NCI-H2196 treated with DMSO at 0.1 percent for 48 hours (cell line): ENCODE data around the gene IZUMO4.

ENCODE experiments used
- DNase-seq: peaks from one replicate; lab custom pipeline; 2025; ENCODE audit not compliant: unreplicated experiment; lab: John Stamatoyannopoulos, UW

The IZUMO4 gene

DNA sequence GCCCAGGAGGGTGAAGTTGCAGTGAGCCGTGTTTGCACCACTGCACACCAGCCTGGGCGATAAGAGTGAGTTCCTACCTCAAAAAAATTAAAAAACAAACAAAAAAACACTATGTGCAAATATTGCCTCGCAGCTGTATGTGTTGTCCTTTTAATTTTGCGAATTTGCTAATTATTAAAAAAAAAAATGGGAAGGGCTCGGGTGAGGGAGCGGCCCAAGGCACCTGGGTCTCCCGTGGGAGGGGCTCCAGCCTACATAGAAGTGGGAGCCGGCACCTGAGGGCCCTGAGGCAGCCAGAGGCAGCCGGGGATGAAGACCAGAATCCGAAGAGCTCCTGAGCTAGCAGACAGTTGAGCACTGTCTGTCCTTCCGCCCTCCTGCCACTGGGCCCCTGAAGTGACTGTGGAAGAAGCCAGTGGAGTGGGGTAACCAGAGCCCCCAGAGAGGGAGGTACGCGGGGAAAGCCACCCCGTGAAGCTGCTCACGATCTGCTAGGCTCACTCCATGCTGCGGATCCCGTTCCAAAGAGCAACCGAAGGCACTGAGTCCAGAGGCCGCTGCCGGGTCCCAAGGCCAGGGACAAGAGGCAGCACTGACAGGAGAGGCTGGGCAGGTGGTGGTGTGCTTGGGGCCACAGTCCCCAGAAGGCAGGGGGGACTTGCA, 6.5 kb downstream of the IZUMO4 start:
- DNase-seq, result no peak

DNA sequence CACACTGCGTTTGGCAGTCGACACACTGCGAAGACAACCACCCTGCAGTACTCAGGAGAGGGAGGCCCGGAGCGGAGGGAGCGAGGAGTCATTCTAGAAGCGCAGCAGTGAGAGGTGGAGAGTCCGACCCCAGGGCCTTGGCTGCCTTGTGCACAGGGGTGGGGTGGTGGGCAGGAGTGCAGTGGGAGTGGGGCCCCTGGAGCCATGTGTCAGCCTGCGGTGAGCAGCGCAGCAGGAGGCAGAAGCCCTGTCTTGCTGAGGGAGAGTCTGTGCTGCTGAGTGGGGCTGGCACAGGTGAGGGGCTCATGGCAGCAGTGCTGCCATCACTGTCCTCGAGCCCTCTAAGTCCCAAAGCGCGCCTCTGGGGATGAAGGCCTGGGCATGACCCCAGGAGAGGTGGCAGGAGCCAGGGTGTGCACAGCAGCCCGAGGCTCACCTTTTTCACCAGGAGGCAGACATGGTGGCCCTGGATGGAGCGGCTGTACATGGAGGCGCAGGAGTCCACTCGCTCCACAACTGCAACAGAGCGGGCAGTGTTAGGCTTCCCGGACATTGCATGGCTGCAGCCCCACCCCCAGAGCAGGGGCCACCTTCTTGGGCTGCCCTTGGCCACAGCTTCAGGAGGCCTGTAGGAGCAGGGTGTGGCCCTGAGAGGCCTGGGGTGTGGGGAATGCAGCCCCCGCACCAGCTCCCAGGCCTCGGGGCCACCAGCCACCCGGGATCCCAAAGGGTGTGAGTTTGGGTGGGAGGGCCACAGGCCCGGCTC, 11.7 kb downstream of the IZUMO4 start:
- DNase-seq, result no peak

DNA sequence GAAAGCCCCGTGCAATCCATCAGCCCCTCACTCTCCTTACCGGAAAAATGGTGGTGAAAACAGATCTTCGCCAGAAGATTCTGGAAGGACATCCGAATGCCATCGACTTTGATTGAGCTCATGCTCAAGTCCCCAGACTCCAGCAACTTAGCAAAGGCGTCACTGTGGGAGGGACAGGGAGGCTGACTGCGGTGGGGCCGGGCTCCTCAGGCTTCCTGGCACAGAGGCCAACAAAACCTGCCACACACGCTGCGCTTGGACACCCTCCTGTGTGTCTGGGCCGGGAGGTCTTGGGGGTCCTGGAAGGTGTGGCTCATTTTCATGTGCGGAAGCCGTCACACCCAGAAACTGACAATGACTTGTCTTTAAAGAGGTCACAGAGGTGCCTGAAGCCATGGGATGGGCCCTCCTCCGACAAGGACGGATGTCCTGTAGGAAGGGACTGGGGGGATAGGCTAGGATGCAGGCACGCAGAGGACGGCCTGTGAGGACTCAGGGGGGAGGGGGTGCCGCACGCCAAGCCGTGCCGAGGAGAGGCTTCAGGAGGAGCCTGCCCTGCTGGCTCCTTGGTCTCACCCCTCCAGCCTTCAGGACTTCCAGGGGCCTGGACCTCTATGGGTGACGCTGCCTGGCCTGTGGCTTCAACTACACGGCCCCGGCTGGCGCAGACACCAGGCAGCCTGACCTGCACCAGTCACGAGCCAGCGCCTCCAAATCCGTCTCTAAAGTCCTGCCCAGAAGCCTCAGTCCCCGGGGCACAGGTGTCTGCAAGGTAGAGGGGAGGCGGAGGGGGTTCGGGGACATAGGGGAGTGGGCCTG, 12.5 kb downstream of the IZUMO4 start:
- DNase-seq, result no peak

DNA sequence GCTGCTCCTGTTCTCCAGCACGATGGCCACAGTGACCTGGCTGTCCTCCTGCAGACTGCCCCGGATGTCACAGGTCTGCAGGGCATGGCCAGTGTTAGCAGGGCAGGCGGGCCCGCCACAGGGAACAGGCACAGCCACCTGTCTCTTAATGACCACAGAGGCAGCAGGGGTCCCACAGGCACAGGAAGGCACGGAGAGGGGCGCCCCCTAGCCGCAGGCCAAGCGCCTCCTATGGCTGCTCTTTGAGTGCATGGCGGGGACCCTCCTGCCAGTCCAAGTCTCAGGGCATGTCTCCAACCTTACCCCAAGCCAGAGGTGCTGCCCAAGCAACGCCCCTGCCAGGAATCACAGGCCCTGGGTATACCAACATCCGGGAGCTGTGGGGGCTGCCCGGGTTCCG, 14.1 kb downstream of the IZUMO4 start:
- no peak for DNase-seq

DNA sequence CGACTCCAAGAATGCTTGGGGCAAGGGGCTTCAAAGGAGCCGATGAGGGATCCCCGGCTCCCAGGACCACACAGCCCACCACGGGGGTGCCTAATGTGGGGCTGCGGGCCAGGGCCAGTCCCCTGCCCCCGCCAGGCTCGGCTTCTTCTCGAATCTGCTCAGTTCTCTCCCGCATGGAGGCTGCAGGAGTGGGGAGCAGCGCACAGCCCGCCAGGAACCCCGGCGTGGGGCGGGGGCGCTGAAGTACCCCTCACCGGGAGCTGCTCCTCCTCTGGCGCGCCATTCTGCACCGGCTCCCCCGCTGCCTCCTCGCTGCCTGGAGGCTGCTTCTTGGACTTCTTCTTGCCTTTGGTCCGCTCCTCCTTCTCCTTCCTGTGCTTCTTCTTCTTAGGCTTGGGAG, 14.7 kb downstream of the IZUMO4 start:
- no peak for DNase-seq

DNA sequence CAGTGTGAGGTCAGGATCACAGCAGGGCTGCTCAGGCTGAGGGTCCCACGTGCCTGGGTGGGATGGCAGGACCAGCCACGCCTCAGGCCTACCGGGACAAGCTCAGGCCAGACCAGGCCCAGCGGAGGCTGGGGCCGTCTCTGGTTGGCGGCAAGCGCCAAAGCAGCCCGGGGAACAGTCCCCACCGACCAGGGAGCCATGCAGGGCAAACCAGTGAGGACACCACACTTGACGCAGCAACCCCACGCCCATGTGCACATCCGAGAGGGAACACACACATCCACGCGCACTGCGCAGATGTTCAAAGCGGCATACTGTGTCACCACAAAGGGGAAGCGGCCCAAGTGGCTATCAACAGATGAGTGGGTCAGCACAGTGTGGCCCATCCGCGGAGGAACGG, 15.2 kb downstream of the IZUMO4 start:
- DNase-seq, result no peak

DNA sequence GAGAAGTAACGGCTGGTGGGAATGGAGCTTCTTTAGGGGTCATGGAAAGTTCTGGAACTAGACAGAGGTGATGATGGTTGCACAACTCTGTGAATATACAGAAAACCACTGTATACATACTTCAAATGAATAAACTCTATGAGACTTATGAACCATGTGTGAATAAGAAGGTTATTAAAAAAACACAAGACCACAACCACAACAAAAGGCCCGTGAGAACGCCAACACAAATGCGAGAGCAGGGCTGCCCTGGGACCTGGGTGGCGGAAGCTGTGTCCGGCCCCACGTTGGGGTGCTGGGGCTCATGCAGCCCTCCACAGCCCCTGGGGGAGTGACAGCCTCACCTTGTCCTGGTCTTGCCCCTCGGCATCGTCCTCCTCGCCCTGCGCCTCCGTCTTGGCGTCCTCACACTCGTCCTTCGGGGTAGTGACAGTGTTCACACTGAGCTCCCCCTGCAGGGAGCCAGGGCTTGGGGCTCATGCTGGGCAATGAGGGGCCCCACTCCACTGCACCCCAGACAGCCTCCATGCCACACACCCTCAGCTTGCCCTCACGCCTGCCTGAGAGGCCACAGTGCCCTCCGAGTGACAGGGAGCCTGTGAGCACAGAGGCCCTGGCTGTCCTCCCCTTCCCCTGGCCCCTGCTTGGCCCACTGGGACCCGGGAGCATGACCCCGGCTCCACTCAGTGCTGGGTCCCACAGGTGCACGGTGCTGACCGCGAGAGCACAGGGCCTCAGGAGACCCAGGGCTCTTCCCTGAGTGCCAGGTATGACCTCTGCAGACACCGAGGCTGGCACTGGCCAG, 16.0 kb downstream of the IZUMO4 start:
- no peak for DNase-seq

DNA sequence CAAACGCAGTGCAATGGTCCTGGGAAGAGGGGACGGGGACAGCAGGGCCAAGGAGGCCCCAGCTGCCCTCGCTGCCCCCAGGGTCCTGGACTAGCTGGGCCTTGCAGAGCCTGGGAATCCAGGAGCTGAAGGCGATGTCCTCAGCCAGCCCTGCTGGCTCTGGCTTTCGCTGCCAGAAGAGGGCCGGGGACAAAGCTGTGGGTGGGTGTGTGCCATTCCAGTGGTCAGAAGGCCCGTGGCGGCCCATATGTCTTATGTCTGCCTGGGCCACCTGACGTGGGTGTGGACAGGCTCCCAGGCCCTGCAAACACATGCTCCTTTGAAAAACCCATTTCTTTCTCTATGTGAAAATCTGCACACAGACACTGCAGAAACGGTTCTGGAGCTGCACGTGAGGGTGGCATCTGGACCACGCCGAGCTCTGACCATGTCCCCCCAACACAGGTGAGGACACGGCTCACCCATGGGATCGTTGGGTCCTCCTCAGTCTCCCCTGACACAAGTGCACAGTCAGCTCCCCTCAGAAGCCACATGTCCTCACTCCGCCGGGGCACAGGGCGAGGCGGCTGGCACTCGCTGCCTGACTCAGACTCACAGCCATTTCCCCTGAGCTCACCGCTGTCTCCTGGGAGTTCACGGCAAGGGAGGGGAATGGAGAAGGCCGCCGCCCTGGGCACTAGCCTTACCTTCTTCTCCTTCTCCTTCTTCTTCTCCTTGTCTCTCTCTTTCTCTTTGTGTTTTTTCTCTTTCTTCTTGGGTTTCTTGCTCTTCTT, 16.9 kb downstream of the IZUMO4 start:
- DNase-seq, result no peak

DNA sequence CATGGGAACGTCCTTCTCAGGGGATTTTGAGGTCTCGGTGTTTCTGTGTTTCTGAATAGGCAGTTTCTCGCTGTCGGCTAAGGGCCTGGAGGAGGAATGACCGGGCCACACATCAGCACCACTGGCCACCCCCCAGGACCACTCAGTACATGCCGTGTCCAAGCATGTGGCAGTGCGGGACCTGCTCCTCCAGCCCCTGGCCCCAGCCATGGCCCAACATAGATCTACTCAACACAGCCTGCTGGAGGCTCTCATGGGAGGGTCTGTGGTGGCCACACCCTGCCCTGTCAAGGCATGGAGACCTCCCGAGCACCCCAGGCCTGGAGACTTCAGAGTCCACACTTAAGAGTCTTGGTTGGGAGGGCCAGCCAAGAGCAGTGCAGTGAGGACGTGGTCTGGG, 17.5 kb downstream of the IZUMO4 start:
- no peak for DNase-seq

DNA sequence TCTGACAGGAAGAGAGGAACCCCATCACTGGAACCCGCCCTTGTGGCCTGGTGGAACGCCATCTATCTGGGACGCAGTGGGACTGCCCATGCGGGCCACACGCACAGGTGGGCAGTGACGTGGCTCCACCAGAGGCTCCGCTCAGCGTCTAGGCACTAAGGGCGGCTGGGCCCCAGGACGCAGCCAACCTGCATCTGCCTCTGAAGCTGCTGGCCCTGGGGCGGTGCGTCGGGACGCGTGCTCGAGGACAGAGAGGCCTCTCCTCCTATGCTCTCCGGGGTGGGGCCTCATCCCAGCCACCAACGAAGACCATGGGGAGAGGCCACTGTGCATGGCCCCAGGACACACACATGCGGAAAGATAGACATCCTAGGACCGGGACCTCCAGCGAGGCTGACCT, 18.1 kb downstream of the IZUMO4 start:
- no peak for DNase-seq

DNA sequence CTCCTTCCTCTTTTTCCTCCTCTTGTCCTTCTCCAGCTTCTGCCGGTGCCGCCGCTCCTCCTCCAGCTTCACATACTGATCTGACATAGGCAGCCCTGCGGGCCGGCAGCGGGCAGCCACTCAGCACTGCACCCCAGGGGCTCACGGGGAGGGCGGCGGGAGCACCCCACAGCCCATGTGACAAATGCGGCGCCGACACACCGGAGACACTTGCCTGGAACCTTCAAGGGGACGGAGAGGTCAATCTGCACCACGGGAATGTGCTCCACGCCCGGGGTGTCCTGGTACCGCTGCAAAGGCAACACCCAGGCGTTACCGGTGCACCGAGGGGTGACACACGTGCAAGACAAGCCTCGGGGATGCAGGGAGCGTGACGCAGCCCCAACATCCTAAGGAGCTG, 18.6 kb downstream of the IZUMO4 start:
- DNase-seq, result no peak

DNA sequence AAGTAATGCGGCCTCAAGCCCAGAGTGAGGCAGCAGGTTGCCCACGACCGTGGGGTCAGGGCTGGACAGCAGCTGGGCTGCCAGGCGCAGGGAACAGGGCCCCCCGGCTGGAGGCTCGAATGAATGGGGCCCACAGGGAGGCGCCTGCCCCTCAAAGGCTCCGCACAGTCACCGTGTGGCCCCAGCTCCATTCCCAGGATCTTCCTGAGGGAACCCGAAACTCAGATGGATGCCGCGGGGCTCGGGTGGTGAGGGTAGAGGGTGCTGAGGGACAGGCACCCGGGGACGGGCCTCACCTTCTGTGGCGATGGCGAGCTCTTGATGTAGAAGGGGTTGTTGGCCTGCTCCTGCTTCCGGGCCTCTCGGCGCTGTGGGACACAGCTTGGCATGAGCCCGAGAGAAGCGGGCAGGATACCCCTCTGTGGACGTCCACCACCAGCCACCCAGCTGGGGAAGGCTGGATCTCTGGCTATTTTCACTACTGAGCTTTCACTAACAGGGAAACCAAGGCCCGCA, 19.3 kb downstream of the IZUMO4 start:
- no peak for DNase-seq

DNA sequence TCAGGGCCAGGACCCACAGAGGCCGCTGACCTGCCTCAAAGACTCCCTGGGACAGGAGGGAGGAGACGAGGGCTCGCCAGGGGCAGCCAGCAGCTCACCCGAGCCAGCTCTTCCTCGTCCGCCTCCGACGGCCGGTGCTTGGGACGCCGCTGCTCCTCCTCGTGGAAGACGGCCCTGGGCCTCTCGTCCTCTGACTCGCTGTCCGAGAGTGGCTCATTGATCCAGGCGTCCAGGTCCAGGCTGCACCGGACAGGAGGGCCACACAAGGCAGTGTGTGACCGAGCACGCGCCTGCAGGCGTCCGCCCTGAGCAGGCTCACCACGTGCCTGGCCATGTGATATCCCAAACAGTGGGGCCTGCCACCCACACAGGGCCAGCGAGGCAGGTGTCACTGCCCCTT, 19.8 kb downstream of the IZUMO4 start:
- DNase-seq, result no peak

DNA sequence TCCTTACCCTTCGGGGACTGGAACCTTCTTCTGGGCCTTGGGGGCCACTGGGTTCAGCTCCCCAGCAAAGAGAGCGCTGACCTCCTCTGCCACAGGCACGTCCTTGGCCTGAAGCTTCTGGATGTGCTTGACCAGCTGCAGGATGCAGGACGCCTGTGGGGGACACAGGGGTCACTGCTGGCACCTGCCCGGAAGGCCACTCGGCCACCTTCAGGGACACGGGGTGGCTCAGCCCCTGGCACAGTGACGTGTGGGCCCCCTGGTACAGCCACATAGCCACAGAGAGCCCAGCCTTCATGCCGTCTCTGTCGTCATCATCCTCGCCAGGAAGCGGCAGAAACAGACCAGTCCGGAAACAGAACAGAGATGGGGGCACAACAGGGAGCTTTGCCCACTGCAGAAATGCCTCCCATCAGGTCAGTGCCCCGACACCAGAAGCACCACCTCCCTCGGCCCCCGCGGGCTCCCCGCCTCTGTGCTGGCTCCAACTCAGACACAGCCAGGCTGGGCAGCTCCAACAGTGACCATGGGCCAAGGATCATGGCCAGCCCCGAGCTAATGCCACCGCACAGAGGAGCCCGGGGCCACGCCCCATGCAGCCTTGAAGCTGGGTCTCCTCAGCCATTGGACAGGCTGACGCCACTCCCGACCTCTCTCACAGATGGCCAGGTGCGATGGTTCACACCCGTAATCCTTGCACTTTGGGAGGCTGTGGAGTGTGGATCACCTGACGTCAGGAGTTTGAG, 20.7 kb downstream of the IZUMO4 start:
- no peak for DNase-seq

DNA sequence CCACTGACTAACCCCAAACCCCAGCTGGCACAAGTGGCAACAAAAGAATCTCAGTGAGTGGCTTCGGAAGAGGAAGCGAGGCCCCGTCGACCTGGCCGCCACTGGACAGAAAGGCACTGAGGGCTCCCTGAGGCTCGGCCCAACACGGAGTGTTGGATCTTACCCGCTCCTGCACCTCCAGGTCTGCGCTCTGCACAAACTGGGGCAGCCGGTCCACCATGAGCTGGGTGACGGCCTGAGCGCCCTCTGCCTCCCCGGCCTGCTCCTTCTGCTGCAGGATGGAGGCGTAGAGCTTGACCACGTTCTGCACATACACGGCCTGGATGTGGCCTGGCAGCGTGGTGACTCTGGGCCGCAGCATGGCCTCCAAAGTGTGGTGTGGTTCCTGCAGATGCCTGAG, 21.7 kb downstream of the IZUMO4 start:
- DNase-seq, result no peak

DNA sequence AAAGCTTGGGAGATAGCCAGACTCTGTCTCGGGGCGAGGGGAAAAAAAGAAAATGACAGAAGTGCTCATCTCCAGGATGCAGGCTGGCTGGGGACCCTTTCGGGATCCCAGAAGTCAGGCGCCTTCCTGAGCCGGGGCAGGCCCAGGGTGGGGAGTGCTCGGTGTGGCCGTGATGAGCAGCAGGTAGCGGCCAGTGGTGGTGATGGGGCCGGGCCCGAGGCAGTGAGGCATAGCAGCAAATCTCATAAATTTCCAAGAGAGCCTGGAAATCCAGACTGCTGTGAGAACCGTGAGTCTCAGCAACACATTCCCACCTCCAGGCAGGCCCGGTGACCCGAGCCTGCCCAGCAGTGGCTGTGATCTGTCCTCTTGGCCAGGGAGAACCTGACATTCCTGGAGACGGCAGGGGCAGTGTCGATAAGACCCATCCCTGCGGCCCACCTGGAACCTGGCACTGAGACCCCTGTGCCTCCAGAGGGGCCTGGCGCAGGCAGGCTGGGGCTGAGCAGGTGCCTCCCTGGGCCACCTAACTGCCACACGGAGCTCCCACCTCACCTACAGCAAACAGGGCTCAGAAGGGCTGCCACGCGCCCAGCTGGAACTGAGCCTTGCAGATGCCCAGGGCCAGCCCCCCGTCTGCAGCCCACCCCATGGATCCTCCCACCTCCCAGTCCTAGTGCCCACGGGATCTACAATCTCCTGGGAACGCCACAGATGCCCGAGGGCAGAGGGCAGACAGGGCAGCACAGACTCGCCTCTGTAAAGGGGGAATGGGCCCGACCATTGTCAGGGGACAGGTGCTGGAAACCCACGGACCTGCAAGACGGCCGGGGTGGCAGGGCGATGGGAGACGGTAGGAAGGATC, 23.4 kb downstream of the IZUMO4 start:
- no peak for DNase-seq

DNA sequence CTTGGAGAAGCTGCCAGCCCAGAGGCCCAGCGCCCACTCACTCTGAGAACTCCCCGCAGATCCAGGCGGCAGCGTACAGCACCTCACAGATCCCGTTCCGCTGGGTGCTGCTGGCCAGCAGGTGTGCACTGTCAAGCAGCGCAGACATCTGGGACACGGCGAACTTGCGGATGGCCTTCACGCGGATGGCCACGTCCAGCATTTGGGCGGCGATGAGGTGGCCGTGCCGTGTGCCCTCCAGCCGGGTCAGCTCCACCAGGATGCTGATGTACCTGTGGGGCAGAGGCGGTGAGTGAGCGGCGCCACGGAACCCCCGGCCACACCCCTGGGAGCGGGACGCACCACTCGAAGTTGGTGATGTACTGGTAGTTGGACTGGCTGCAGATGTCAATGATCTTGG, 24.1 kb downstream of the IZUMO4 start:
- no peak for DNase-seq

DNA sequence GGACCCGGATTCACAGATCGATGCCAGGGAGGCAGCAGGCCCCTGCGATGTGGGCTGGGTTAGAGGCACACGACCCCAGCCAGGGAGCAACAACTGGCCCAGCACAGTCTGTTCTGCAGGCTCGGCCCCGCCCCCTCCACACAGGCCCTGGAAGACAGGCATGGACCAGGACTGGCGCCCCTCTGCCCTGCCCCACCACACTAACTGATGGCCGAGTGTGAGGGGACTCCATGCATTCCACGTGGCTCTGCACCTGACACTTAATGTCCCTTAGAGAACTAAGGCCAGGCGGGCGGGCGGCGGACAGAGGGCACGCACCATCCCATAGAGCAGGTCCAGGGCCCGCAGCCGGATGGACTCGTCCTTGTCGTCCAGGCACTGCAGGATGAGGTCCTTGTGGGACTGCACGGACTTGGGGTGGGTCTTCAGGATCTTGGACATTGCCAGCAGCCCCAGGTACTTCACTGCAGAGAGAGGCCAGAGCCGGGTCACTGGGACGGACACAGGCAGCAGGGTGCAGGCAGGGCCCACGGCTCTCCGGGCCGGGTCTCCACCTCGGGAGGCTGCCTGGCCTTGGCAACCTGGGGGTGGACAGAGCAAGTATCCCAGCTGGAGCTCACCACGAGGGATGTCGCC, 24.8 kb downstream of the IZUMO4 start:
- no peak for DNase-seq
